CMK (cell line): ENCODE data around the gene KCNT2.

Experiments used
- DNase-seq: peaks from one replicate; pipeline ENCODE4 v3.0.0-alpha.2; 2010; ENCODE audit warnings: low read depth

KCNT2 gene

DNA sequence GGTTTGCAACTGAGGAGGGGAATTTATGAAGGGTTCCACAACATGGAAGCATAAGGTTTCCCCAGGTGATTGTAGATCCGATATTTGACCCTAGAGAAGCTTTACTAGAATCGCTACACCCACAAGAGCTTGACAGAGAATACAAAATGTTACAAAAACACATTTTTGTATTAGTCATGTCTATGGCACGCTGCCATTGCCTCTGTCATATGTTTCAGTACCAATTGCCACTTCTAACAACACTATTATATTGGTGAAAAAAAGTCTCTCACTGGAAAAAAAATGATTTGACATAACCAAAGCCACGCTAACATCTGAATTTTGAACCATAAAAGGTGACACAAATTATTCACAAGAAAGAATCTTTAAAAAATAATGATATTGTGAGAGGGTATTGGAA is 214.5 kb downstream of the KCNT2 start:
- DNase-seq, result no peak

- no peak for DNase-seq
These were observed 215.0 kb downstream of the KCNT2 start for GRCh38 chr1:196393282-196393681.

DNA sequence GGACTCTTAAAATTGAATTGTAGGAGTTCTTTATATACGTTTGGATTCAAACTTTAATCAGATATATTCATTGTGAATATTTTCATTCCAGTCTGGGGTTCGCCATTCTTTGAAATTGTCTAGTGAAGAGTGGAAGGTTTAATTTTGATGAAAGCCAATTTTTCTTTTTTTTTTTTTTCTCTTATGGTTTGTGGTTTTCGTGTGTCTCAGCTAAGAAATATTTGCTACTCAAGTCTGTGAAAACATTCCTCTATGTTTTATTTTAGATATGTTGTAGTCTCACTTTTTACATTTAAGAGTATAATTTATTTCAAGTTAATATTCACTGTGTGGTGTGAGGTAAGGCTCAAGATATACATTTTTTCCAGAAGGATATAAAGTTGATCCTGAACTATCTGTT is 220.5 kb downstream of the KCNT2 start:
- no peak for DNase-seq

- DNase-seq, result no peak
These were observed 223.1 kb downstream of the KCNT2 start for GRCh38 chr1:196385109-196385508.

DNA sequence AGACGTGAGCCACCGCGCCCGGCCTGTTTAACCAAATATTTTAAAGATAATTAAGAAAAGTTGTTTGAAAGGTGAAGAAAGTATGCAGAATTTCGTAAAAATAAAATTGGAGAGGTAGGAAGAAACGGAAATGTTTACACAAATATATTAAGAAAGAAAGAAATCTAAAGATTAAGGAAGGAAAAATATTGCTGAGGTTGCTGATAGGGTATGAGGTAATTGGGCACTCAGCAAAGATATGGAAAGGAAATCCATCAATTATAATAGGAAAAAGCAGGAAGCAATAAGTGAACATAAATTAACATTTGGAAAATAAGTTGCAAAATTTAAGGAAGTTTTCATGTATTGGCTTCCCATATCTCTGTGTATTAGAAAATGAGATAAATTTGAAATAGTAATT is 225.9 kb downstream of the KCNT2 start:
- no peak for DNase-seq

- DNase-seq, result no peak
These were observed 226.7 kb downstream of the KCNT2 start for GRCh38 chr1:196381544-196381943.

DNA sequence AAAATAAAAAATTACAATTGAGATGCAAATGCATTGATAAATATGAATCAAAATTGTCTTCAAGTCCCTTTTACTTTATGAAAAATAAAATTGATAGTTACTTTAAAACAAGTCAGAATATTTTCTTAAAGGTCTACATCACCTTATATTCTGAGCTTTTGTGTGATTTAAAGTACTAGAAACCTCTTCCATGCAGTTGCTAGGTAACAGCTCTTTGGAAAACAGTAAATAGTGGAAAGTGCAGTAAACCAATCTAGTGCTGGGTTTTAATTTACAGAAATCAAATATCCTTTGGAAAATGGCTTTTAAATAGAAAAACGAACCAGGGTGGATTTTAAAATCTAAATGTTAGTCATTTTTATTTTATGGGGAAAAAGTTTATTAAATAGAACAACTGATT is 227.9 kb downstream of the KCNT2 start:
- DNase-seq, result no peak

GRCh38 chr1:196377811-196378210 is 230.4 kb downstream of the KCNT2 start:
- no peak for DNase-seq

GRCh38 chr1:196376630-196377328 is 231.5 kb downstream of the KCNT2 start:
- peak; percentile 26 for DNase-seq

DNA sequence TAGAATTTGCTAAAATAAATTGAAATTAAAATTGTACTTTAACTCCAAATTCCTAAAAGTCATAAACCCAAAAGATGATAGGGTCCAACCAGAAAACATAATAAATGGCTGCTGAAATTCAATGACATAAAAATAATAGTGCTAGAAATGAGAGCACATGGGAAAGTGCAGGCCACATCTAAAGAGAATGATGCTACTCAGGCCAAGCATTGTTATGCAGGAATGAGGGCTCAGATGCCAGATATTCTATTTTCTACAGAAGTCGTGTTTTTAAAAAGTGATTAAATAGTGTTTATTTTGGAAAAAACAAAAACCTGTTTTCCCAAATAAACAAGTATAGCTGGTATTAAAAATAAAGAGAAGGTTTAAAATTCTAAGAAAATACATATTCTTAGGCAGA is 234.4 kb downstream of the KCNT2 start:
- DNase-seq, result no peak

- peak; percentile 32 for DNase-seq
These were observed 235.2 kb downstream of the KCNT2 start for GRCh38 chr1:196372896-196373536.

DNA sequence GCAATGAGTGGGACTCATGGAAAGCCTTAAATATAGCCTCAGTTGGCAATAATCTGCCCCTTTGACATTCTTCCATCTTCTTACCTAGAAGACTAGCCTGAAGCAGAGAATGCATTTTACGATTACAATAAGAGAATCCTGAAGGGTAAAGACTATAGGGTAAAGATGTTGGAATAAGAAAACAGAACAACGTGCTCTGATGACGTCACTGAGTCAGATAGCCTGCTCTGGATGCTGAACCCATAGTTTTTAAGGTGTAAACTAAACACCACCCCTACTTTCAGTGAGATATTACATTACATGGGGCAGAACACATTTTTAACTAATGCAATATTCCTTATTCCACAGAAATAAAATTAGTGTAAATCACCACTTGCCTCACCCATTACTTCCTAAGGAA is 240.4 kb downstream of the KCNT2 start:
- no peak for DNase-seq

DNA sequence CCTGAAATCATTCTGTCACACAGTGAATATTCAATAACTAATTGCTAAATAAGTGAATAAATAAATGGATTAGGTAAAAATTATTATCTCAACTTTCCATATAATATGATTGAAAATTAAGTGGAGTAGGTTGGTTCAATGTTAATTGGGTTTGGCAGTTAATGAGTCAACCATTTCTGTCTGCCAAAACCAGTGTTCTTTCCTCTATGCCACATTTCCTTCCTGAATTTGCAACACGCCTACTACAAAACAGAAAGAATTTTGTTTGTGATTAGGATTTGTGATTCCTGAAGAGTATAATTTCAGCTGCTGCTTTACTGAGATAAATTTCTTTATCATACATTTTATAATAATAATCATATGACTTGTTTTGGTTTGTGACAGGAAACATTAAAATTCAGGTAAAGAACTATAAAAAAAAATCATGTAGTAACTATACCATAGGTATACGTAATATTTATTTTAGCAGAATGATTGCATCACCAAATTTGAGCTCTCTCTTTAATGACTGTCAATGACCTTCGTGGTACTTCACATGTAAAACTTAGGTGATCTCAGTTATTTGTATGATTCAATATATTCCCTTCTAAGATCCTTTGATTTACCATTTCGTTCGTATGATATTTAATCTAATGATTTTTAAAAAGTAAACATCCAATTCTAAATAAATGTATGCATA is 241.3 kb downstream of the KCNT2 start:
- DNase-seq, result no peak

- DNase-seq, result no peak
These were observed 247.0 kb downstream of the KCNT2 start for GRCh38 chr1:196361112-196361714.

GRCh38 chr1:196357913-196358312 is 250.3 kb downstream of the KCNT2 start:
- no peak for DNase-seq

- DNase-seq, result no peak
These were observed 252.9 kb downstream of the KCNT2 start for GRCh38 chr1:196355206-196355786.

GRCh38 chr1:196344453-196344852 is 263.8 kb downstream of the KCNT2 start:
- DNase-seq, result no peak

DNA sequence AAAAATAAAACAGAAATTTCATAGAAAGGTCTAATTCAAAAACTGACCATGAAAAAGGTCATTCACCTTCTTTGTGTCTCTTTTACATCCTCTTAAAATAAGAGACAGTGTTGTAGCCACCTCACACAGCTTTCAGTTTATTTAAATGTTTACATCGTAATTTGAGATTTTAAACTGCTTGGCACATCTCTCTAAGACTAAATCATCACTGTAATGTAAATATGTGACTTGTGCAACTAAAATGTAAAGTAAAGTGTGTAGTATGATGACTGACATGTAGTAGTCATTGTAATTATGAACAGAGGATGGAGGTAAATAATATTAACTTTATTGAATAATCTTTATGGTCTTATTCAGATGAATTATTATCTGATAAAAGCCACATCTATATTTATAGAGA is 283.9 kb downstream of the KCNT2 start:
- DNase-seq, result no peak

GRCh38 chr1:196323869-196324268 is 284.4 kb downstream of the KCNT2 start:
- no peak for DNase-seq

DNA sequence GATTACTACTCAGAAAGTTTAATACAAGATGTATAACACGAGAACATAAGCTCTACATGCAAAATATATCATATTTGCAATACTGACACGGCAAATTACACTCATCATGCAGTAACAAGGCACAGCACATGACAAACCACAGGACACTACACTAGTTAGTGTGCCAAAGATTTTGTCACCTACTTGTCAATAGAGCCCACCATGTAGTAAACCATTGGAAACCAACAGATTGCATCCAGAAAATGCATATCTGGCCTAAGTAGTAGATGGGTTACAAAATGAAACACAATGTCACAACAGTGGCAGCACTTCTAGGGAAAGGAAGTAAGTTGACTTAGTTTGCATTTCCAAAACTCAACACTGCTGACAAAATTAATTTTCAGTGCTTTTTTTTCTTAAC is 288.9 kb downstream of the KCNT2 start:
- no peak for DNase-seq

DNA sequence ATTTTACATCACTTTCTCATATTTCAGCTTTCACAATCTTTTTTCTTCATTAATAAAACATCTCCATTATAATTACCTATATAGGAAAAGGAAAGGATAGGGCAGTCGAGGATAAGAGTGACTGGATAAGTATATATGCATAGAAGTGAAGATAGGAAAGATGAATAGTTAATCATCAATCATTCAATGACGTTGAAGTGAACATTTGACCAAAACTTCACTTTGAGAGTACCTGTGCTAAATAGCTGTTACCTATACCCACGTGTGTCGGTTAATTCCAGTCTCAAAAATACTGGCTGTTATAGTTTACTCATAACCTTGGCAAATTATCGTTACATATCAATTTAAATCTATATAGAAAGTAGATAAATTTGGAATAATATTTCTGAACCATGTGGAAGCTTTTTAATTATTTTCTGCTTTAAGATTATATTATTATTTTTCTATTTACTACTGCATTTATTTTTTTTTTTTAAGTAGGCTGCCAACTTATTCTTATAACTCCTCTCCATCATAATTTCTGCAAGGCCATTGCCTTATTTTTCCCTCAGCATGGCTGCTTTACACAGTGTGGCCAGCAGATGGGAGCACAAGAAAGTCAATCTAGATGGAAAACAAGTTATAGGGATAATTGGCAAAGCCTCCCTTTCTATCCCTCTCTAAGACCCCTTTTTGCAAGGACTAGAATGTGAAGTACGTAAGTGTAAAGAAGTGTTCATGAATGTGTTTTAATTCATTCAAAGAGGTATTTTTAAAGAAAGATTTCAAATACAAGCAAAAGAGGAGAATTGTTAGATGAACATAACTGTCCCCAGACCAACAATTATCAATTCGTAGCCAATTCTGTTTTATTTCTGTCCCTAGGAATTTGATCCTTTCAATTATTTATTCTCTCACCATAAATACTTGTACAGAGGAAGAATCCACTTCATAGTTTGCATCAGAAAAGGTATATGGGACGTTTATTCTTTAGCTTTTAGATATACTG is 290.4 kb downstream of the KCNT2 start:
- no peak for DNase-seq
